Liver (tissue), 9 donors: ENCODE data around the gene MYH13. TPM values are rescaled to one million over a fixed set of nuclear protein-coding genes. Genes with fewer than 3 reads are reported as not detected.

Source experiments
- DNase-seq: peaks from one replicate; pipeline ENCODE4 v3.0.0-alpha.2; 2017; ENCODE audit warnings: low spot score
- H3K27ac ChIP-seq, 2 donors: one replicate each; pipeline ENCODE4 v1.7.0; 2013; ENCODE audit warnings: inconsistent platforms in 2 of 2, low read length in 2 of 2, control low read depth in 1 of 2, low read depth in 1 of 2, mild to moderate bottlenecking in 1 of 2
- H3K27me3 ChIP-seq, 4 donors: one replicate each; pipeline versions ENCODE4 v1.6.1 to v1.7.0; 2013; ENCODE audit warnings: low read length in 3 of 4, inconsistent platforms in 1 of 4, mild to moderate bottlenecking in 1 of 4, moderate library complexity in 1 of 4; ENCODE audit not compliant: control insufficient read depth in 4 of 4, insufficient read depth in 4 of 4
- H3K36me3 ChIP-seq, 4 donors: one replicate each; pipeline versions ENCODE4 v1.6.1 to v1.7.0; 2013; ENCODE audit warnings: low read length in 3 of 4, mild to moderate bottlenecking in 3 of 4, low read depth in 1 of 4, moderate library complexity in 1 of 4; ENCODE audit not compliant: control insufficient read depth in 4 of 4, insufficient read depth in 3 of 4
- H3K4me1 ChIP-seq, 4 donors: one replicate each; pipeline versions ENCODE4 v1.6.1 to v1.7.0; 2013; ENCODE audit warnings: low read length in 3 of 4, mild to moderate bottlenecking in 3 of 4, moderate library complexity in 1 of 4; ENCODE audit not compliant: control insufficient read depth in 4 of 4, insufficient read depth in 4 of 4
- H3K4me3 ChIP-seq, 3 donors: one replicate each; pipeline versions ENCODE4 v1.6.1 to v1.7.0; 2013; ENCODE audit warnings: low read length in 3 of 3, control low read depth in 1 of 3, low read depth in 1 of 3, mild to moderate bottlenecking in 1 of 3
- H3K9ac ChIP-seq, 2 donors: one replicate each; pipeline ENCODE4 v1.7.0; 2013; ENCODE audit warnings: low read length in 2 of 2, mild to moderate bottlenecking in 2 of 2, moderate library complexity in 2 of 2, control low read depth in 1 of 2, low read depth in 1 of 2
- H3K9me3 ChIP-seq, 4 donors: one replicate each; pipeline versions ENCODE4 v1.6.1 to v1.7.0; 2013; ENCODE audit warnings: low read length in 3 of 4; ENCODE audit not compliant: control insufficient read depth in 4 of 4
- EGR1 ChIP-seq, 2 donors: IDR thresholded peaks; 2 replicates each; pipeline ENCODE4 v1.6.1; 2016 to 2018; ENCODE audit warnings: antibody characterized with exemption in 2 of 2, low read depth in 2 of 2
- FOXA1 ChIP-seq: IDR thresholded peaks from 2 replicates; pipeline ENCODE4 v1.6.1; 2016; ENCODE audit warnings: antibody characterized with exemption
- FOXA2 ChIP-seq: IDR thresholded peaks from 2 replicates; pipeline ENCODE4 v1.6.1; 2016; ENCODE audit warnings: antibody characterized with exemption
- GABPA ChIP-seq, 2 donors: IDR thresholded peaks in 1 of 2; conservative IDR thresholded peaks in 1 of 2; 2 replicates each; pipeline ENCODE4 v1.6.1; 2016; ENCODE audit warnings: antibody characterized with exemption in 2 of 2, mild to moderate bottlenecking in 1 of 2, moderate library complexity in 1 of 2
- HNF4A ChIP-seq, 2 donors: conservative IDR thresholded peaks; 2 replicates each; pipeline ENCODE4 v1.6.1; 2016; ENCODE audit warnings: antibody characterized with exemption in 2 of 2, mild to moderate bottlenecking in 2 of 2
- HNF4G ChIP-seq: IDR thresholded peaks from 2 replicates; pipeline ENCODE4 v1.6.1; 2016; ENCODE audit warnings: antibody characterized with exemption
- JUND ChIP-seq, 2 donors: IDR thresholded peaks; 2 replicates each; pipeline ENCODE4 v1.6.1; 2016; ENCODE audit warnings: antibody characterized with exemption in 2 of 2
- MAX ChIP-seq: IDR thresholded peaks from 2 replicates; pipeline ENCODE4 v1.6.1; 2016; ENCODE audit warnings: antibody characterized with exemption
- NR2F2 ChIP-seq: IDR thresholded peaks from 2 replicates; pipeline ENCODE4 v1.6.1; 2016; ENCODE audit warnings: antibody characterized with exemption
- RAD21 ChIP-seq, 2 donors: IDR thresholded peaks; 2 replicates each; pipeline ENCODE4 v1.6.1; 2016; ENCODE audit warnings: antibody characterized with exemption in 2 of 2, mild to moderate bottlenecking in 2 of 2
- RXRA ChIP-seq, 2 donors: IDR thresholded peaks; 2 replicates each; pipeline ENCODE4 v1.6.1; 2017 to 2018; ENCODE audit warnings: antibody characterized with exemption in 2 of 2, mild to moderate bottlenecking in 1 of 2
- SP1 ChIP-seq: IDR thresholded peaks from 2 replicates; pipeline ENCODE4 v1.6.1; 2018; ENCODE audit warnings: antibody characterized with exemption, mild to moderate bottlenecking
- TAF1 ChIP-seq: conservative IDR thresholded peaks from 2 replicates; pipeline ENCODE4 v1.6.1; 2016; ENCODE audit warnings: antibody characterized with exemption, mild to moderate bottlenecking
- YY1 ChIP-seq: IDR thresholded peaks from 2 replicates; pipeline ENCODE4 v1.6.1; 2016; ENCODE audit warnings: antibody characterized with exemption, mild to moderate bottlenecking
- ZBTB33 ChIP-seq: IDR thresholded peaks from 2 replicates; pipeline ENCODE4 v1.6.1; 2016; ENCODE audit warnings: antibody characterized with exemption
- whole genome bisulfite sequencing: extraction: QIAGEN DNeasy Blood & Tissue Kit; methylation state at CpG from one replicate; pipeline ENCODE4 v1.1.7; 2013; 5-methylcytosine and 5-hydroxymethylcytosine counted together
- polyA plus RNA-seq, 2 donors: library from polyadenylated mRNA; stranded (reverse) in 1 of 2; unstranded in 1 of 2; fragments of 200-250 nt in 1 of 2; fragments of >200 nt in 1 of 2; fragmentation: Nextera tagmentation in 1 of 2; extraction: Ambion mirVana in 1 of 2; gene quantifications; one replicate each; pipeline versions ENCODE4 v1.2.1 to v1.2.3, GENCODE V29; 2013 to 2015
- total RNA-seq, 2 donors: library from RNA; depleted of rRNA; stranded (reverse); fragments of >200 nt; gene quantifications; one replicate each; pipeline ENCODE4 v1.2.3, GENCODE V29; 2014
- TF ChIP-seq, protein P1 (sequence below): fragments of 150-350 bp; IDR thresholded peaks from 2 replicates; pipeline ENCODE4 v1.5.1; 2017; ENCODE audit warnings: improper control_type of control experiment, low read depth, low read length; ENCODE audit not compliant: missing input control
- TF ChIP-seq, protein P2 (sequence below): IDR thresholded peaks from 2 replicates; pipeline ENCODE4 v1.6.1; 2016; ENCODE audit warnings: antibody characterized with exemption
- TF ChIP-seq, protein P3 (sequence below): IDR thresholded peaks from 2 replicates; pipeline ENCODE4 v1.6.1; 2016; ENCODE audit warnings: antibody characterized with exemption, mild to moderate bottlenecking
- donor health status: healthy.
- donor health status: healthy.
- donor health status: healthy.
- donor health status: healthy.
- donor health status: healthy.

The MYH13 gene
- total and polyA plus RNA-seq, 4 donors = not detected

DNA sequence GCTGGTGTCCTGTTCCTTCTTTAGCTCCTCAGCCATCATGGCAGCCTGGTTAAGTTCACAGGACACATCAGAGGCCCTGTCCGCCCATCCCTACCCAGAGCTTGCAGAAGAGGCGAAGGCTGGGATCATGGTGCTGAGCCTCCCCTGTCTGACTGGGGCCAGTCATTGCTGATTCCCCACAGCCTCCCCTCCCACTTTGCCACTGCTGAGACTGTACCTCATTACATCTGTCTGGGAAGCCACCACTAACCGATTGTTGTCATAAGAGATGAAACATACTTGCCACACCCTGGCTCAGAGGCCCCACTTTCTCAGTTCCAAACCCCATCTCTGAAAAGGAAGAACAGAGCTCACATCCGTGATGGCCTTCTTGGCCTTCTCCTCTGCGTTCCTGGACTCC, 66.2 kb downstream of the MYH13 start:
- Histone ChIP-seq H3K36me3 (no peaks in the 10 kb centered on the region), H3K4me1 (no peaks in the 10 kb centered on the region), H3K27me3 (peaks cover 0 to 9% (median 0%) of the 10 kb centered on the region in 4 donors), H3K27ac (no peak overlapping the region), H3K9me3 (no peaks in the 10 kb centered on the region), H3K9ac (no peak overlapping the region), H3K4me3 (no peak overlapping the region)
- TF ChIP-seq YY1 (no peak), GABPA (IDR thresholded peaks at IDR 0.05 in 1 of 2, conservative IDR thresholded peaks at IDR 0.05 in 1 of 2) (no peak)
- DNase-seq = no peak
- 83% methylated on average over 5 of the region's 5 CpGs for WGBS

DNA sequence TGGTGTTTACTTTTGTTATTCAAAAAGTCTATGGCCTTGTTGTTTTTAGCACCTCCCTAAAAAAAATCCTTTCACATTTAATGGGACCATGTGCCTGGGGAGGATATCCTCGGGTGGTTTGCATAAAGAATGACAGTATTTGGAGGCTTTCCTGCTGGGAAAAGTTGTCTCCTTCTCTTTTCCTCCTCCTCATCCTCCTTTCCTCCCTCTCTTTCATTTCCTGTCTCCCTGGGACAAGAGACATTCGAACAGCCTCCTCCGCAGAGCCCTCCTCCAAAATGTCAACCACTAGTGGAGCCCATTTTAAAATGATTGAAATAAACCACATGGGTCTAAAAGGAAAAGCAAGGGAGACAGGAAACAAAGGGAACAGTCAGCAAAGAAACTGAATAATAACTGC, 67.4 kb downstream of the MYH13 start:
- no peak for DNase-seq
- 57% methylated on average over 3 of the region's 3 CpGs for WGBS

More for the DNA sequence above, 67.4 kb downstream of the MYH13 start:
- no peaks in the 10 kb centered on the region for H3K4me1 ChIP-seq
- no peaks in the 10 kb centered on the region for H3K36me3 ChIP-seq
- peaks cover 0 to 5% (median 0%) of the 10 kb centered on the region in 4 donors for H3K27me3 ChIP-seq
- TF ChIP-seq TAF1 (no peak), GABPA (IDR thresholded peaks at IDR 0.05 in 1 of 2, conservative IDR thresholded peaks at IDR 0.05 in 1 of 2) (no peak), HNF4G (no peak), RXRA (IDR thresholded peaks at IDR 0.05) (no peak), YY1 (no peak), SP1 (no peak), EGR1 (IDR thresholded peaks at IDR 0.05; ENCODE audit: low read depth in 2 of 2) (no peak), ZBTB33 (no peak), RAD21 (IDR thresholded peaks at IDR 0.05) (no peak), FOXA2 (no peak), NR2F2 (no peak), MAX (no peak), HNF4A (conservative IDR thresholded peaks at IDR 0.05) (no peak), FOXA1 (no peak), JUND (IDR thresholded peaks at IDR 0.05) (no peak)
- TF ChIP-seq, protein P1, sequence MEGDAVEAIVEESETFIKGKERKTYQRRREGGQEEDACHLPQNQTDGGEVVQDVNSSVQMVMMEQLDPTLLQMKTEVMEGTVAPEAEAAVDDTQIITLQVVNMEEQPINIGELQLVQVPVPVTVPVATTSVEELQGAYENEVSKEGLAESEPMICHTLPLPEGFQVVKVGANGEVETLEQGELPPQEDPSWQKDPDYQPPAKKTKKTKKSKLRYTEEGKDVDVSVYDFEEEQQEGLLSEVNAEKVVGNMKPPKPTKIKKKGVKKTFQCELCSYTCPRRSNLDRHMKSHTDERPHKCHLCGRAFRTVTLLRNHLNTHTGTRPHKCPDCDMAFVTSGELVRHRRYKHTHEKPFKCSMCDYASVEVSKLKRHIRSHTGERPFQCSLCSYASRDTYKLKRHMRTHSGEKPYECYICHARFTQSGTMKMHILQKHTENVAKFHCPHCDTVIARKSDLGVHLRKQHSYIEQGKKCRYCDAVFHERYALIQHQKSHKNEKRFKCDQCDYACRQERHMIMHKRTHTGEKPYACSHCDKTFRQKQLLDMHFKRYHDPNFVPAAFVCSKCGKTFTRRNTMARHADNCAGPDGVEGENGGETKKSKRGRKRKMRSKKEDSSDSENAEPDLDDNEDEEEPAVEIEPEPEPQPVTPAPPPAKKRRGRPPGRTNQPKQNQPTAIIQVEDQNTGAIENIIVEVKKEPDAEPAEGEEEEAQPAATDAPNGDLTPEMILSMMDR = no peak
- TF ChIP-seq, protein P2, sequence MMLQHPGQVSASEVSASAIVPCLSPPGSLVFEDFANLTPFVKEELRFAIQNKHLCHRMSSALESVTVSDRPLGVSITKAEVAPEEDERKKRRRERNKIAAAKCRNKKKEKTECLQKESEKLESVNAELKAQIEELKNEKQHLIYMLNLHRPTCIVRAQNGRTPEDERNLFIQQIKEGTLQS = no peak
- TF ChIP-seq, protein P3, sequence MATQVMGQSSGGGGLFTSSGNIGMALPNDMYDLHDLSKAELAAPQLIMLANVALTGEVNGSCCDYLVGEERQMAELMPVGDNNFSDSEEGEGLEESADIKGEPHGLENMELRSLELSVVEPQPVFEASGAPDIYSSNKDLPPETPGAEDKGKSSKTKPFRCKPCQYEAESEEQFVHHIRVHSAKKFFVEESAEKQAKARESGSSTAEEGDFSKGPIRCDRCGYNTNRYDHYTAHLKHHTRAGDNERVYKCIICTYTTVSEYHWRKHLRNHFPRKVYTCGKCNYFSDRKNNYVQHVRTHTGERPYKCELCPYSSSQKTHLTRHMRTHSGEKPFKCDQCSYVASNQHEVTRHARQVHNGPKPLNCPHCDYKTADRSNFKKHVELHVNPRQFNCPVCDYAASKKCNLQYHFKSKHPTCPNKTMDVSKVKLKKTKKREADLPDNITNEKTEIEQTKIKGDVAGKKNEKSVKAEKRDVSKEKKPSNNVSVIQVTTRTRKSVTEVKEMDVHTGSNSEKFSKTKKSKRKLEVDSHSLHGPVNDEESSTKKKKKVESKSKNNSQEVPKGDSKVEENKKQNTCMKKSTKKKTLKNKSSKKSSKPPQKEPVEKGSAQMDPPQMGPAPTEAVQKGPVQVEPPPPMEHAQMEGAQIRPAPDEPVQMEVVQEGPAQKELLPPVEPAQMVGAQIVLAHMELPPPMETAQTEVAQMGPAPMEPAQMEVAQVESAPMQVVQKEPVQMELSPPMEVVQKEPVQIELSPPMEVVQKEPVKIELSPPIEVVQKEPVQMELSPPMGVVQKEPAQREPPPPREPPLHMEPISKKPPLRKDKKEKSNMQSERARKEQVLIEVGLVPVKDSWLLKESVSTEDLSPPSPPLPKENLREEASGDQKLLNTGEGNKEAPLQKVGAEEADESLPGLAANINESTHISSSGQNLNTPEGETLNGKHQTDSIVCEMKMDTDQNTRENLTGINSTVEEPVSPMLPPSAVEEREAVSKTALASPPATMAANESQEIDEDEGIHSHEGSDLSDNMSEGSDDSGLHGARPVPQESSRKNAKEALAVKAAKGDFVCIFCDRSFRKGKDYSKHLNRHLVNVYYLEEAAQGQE = no peak
- H3K4me3 ChIP-seq = no peak overlapping the region
- no peaks in the 10 kb centered on the region for H3K9me3 ChIP-seq
- no peak overlapping the region for H3K27ac ChIP-seq
- no peak overlapping the region for H3K9ac ChIP-seq
